ENCODE data around the gene LAMA3.
"Not testable (repeated sequence)": the region's sequence is repeated elsewhere in the genome, so short reads cannot be mapped to it uniquely, and the experiment has no call there.

LAMA3 gene

DNA sequence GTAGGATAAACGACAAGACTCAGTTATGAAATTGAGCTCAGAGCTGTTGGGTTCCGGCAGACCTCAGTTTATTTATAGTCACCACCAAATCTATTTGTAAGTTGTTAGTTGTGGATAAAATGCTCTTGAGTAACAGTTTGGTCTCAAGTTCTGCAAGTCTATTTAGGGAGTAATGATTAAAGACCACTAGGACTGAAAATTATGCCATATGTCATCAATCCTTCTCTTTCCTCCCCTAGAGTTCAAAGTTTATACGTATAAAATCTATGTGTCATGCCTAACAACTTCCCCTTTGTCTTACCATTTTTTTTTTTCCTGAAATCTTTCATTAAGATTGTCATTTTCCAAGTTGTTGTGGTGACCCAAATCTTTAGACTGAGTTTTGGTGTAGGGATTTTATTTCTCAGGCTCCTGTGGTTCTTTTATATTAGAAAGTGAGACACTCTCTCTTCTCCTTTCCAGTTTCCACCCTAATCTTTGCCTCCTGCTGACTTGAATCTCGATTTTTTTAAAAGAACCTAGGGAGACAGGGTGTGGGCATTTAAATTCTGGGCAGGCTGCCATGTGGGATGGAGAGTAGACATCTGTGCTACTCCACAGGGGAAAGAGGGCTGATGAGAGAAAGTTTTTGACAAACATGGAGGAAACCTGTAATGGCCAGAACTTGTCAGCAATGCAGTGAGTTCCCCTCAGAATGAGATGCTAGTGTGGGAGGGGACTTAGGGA is 51.0 kb downstream of the LAMA3 start:
- Mint-ChIP-seq H3K27ac (no peak overlapping the region), H3K4me1 (ENCODE audit: low read depth) (peaks cover 10% of the 10 kb centered on the region), H3K27me3 (ENCODE audit: low read depth) (peaks cover 78% of the 10 kb centered on the region), H3K36me3 (ENCODE audit: low read depth) (no peaks in the 10 kb centered on the region), H3K4me3 (no peak overlapping the region), H3K9me3 (no peaks in the 10 kb centered on the region)

DNA sequence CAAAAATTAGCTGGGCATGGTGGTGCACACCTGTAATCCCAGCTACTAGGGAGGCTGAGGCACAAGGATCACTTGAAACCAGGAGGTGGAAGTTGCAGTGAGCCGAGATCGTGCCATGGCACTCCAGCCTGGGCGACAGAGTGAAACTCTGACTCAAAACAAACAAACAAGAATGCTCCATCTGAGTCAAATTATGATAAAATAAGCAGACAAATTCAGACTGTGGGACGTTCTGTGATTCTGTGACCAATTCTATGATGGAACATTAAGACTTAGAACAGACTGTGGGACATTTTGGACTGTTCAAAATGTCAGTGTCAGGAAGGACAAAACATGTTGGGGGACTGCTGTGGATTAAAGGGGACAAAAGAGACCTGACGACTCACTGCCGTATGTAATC is 52.7 kb downstream of the LAMA3 start:
- not testable (repeated sequence) for H3K9me3 Mint-ChIP-seq; H3K36me3 Mint-ChIP-seq (ENCODE audit: low read depth); H3K27ac Mint-ChIP-seq; H3K4me3 Mint-ChIP-seq; H3K4me1 Mint-ChIP-seq (ENCODE audit: low read depth)
- H3K27me3 Mint-ChIP-seq (ENCODE audit: low read depth): peaks cover 75% of the 10 kb centered on the region

DNA sequence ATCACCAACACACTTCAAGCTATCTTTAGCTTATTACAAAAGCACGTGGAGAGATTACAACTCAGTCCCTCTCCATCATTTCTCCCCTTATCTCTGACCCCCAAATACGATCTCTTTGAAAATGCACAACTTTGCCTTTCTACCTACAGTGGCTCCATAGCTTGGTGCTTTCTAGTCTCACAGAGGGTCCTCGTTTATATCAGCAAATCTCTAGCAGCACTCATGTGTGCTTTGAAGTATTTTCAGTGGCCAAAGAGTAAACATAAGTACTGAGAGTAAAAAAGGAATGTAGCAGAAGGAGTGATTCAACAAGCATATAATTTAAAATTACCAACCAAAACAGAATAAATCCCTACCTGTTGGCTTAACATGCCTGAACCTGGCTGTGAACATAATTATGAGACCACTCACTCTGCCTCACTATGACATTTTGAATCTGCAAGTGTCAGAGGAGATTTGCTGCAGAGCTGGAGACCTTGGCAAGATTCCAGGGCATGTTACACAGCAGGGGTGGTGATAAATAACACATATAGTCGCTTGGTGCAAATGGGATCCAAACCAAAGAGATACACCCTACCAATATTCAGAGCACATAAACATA is 54.6 kb downstream of the LAMA3 start:
- H3K27ac Mint-ChIP-seq: no peak overlapping the region
- H3K4me1 Mint-ChIP-seq (ENCODE audit: low read depth): no peaks in the 10 kb centered on the region
- H3K36me3 Mint-ChIP-seq (ENCODE audit: low read depth): no peaks in the 10 kb centered on the region
- no peaks in the 10 kb centered on the region for H3K9me3 Mint-ChIP-seq
- no peak overlapping the region for H3K4me3 Mint-ChIP-seq
- H3K27me3 Mint-ChIP-seq (ENCODE audit: low read depth): peaks cover 60% of the 10 kb centered on the region

DNA sequence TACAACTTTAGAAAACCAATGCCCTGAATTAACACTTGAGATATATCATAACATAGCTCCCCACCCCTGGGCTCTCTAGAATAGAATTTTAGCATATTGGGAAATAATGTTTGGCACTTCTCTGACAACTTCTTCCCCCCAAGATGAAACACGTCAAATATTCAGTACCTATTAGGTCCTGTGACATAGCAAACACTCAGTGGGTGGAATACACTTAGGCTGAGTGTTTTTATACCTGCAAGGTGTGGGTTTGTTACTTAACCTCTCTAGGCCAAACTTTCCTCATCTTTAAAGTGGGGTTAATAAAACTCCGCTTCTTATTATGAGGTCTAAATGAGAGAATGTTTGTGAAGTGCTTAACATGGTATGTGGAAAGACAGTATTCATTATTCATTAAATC is 56.1 kb downstream of the LAMA3 start:
- Mint-ChIP-seq H3K27ac (no peak overlapping the region), H3K4me1 (ENCODE audit: low read depth) (no peaks in the 10 kb centered on the region), H3K27me3 (ENCODE audit: low read depth) (peaks cover 60% of the 10 kb centered on the region), H3K4me3 (no peak overlapping the region), H3K36me3 (ENCODE audit: low read depth) (no peaks in the 10 kb centered on the region), H3K9me3 (no peaks in the 10 kb centered on the region)

DNA sequence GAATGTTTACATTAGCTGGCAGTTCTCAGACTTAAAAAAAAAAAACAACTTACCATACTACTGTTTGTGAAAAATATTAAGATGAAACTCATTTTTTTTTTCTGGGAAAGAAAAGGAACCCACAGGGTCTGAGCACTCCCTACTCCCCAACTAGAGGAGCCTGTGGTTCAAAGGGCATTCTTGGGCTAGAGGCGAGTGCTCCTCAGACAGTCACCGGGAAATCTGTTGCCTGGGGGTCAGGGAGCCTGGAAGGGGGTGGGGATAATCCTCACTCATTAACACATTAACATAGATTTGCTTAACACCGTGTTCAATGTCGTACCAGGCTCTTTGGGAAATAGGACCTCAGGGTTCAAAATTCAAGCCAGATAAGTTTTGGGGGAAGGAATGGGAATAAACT is 57.6 kb downstream of the LAMA3 start:
- Mint-ChIP-seq H3K27ac (no peak overlapping the region), H3K9me3 (no peaks in the 10 kb centered on the region), H3K27me3 (ENCODE audit: low read depth) (peaks cover 65% of the 10 kb centered on the region), H3K36me3 (ENCODE audit: low read depth) (no peaks in the 10 kb centered on the region), H3K4me1 (ENCODE audit: low read depth) (no peaks in the 10 kb centered on the region), H3K4me3 (no peak overlapping the region)

- Mint-ChIP-seq H3K4me3 (no peak overlapping the region), H3K9me3 (no peaks in the 10 kb centered on the region), H3K4me1 (ENCODE audit: low read depth) (no peaks in the 10 kb centered on the region), H3K27me3 (ENCODE audit: low read depth) (peaks cover 27% of the 10 kb centered on the region), H3K27ac (no peak overlapping the region), H3K36me3 (ENCODE audit: low read depth) (no peaks in the 10 kb centered on the region)
These were observed 63.1 kb downstream of the LAMA3 start for GRCh38 chr18:23752363-23752762.

DNA sequence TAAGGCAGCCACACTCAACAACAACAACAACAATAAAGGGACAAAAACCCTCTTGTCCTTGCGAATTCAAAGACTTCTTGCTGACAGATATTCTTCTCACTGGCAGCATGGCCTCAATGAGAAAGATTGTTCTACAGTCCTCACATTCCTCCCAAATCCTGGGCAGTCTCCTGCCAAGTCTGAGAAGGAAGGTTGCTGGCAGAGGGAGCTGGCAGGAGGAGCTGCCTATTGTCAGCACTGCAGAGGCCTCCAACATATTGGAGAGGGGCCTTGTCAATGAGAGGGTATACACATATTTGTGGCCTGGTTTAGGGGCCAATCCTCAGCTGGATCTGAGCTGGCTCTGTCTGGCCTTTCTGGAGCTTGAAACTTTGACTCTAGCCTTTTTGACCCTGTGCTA is 63.5 kb downstream of the LAMA3 start:
- Mint-ChIP-seq H3K27me3 (ENCODE audit: low read depth) (peaks cover 23% of the 10 kb centered on the region), H3K27ac (no peak overlapping the region), H3K4me1 (ENCODE audit: low read depth) (no peaks in the 10 kb centered on the region), H3K4me3 (no peak overlapping the region), H3K36me3 (ENCODE audit: low read depth) (no peaks in the 10 kb centered on the region), H3K9me3 (no peaks in the 10 kb centered on the region)

- Mint-ChIP-seq H3K9me3 (no peaks in the 10 kb centered on the region), H3K27ac (no peak overlapping the region), H3K27me3 (ENCODE audit: low read depth) (peaks cover 10% of the 10 kb centered on the region), H3K36me3 (ENCODE audit: low read depth) (no peaks in the 10 kb centered on the region), H3K4me1 (ENCODE audit: low read depth) (no peaks in the 10 kb centered on the region), H3K4me3 (no peak overlapping the region)
These were observed 67.6 kb downstream of the LAMA3 start for GRCh38 chr18:23756590-23757436.

GRCh38 chr18:23757437-23757733 is 68.1 kb downstream of the LAMA3 start:
- Mint-ChIP-seq H3K4me1 (ENCODE audit: low read depth) (no peaks in the 10 kb centered on the region), H3K9me3 (no peaks in the 10 kb centered on the region), H3K27me3 (ENCODE audit: low read depth) (peaks cover 8% of the 10 kb centered on the region), H3K27ac (no peak overlapping the region), H3K36me3 (ENCODE audit: low read depth) (no peaks in the 10 kb centered on the region), H3K4me3 (no peak overlapping the region)

DNA sequence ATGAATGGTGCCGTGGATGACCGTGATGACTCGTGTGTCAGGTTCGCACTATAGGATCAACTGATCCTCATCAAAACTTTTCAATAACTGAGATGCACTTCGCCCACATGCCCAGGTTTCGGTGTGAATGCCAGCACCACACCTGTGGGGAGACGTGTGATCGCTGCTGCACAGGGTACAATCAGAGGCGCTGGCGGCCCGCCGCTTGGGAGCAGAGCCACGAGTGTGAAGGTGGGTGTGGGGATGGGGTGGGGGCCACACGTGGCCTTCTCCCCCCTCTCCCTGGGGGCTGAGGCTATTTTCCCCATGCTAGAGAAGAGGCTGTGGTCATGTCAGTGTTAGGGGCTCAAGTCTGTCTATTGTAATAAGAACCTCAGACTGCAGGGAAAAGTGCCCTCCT is 69.0 kb downstream of the LAMA3 start:
- Mint-ChIP-seq H3K27me3 (ENCODE audit: low read depth) (peaks cover 8% of the 10 kb centered on the region), H3K9me3 (no peaks in the 10 kb centered on the region), H3K27ac (no peak overlapping the region), H3K4me1 (ENCODE audit: low read depth) (no peaks in the 10 kb centered on the region), H3K36me3 (ENCODE audit: low read depth) (no peaks in the 10 kb centered on the region), H3K4me3 (no peak overlapping the region)

- Mint-ChIP-seq H3K4me1 (ENCODE audit: low read depth) (no peaks in the 10 kb centered on the region), H3K27ac (no peak overlapping the region), H3K9me3 (no peaks in the 10 kb centered on the region), H3K27me3 (ENCODE audit: low read depth) (peaks cover 27% of the 10 kb centered on the region), H3K4me3 (no peak overlapping the region), H3K36me3 (ENCODE audit: low read depth) (no peaks in the 10 kb centered on the region)
These were observed 72.7 kb downstream of the LAMA3 start for GRCh38 chr18:23761941-23762340.

DNA sequence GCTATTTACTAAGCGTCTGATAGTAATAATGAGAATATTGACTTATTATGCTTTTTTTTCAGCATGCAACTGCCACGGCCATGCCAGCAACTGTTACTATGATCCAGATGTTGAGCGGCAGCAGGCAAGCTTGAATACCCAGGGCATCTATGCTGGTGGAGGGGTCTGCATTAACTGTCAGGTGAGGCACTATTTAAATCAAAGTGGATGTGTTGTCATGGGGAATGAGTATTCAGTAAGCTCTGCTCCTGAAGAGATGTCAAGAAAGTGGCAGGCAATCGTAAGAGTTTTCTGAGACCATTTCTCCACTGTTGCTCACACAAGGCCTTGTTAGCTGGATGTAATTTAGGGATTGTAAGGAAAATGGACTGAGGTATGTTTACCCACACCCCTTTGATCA is 74.1 kb downstream of the LAMA3 start:
- no peak overlapping the region for H3K4me3 Mint-ChIP-seq
- peaks cover 2% of the 10 kb centered on the region for H3K9me3 Mint-ChIP-seq
- H3K27me3 Mint-ChIP-seq (ENCODE audit: low read depth): peaks cover 35% of the 10 kb centered on the region
- H3K27ac Mint-ChIP-seq: no peak overlapping the region
- no peaks in the 10 kb centered on the region for H3K4me1 Mint-ChIP-seq (ENCODE audit: low read depth)
- no peaks in the 10 kb centered on the region for H3K36me3 Mint-ChIP-seq (ENCODE audit: low read depth)

- Mint-ChIP-seq H3K4me1 (ENCODE audit: low read depth) (no peaks in the 10 kb centered on the region), H3K9me3 (peaks cover 3% of the 10 kb centered on the region), H3K36me3 (ENCODE audit: low read depth) (no peaks in the 10 kb centered on the region), H3K4me3 (no peak overlapping the region), H3K27me3 (ENCODE audit: low read depth) (peaks cover 50% of the 10 kb centered on the region), H3K27ac (no peak overlapping the region)
These were observed 76.7 kb downstream of the LAMA3 start for GRCh38 chr18:23765931-23766330.

GRCh38 chr18:23772327-23773024 is 83.2 kb downstream of the LAMA3 start:
- Mint-ChIP-seq H3K4me3 (no peak overlapping the region), H3K9me3 (peaks cover 3% of the 10 kb centered on the region), H3K36me3 (ENCODE audit: low read depth) (no peaks in the 10 kb centered on the region), H3K27me3 (ENCODE audit: low read depth) (peaks cover 37% of the 10 kb centered on the region), H3K27ac (no peak overlapping the region), H3K4me1 (ENCODE audit: low read depth) (no peaks in the 10 kb centered on the region)

DNA sequence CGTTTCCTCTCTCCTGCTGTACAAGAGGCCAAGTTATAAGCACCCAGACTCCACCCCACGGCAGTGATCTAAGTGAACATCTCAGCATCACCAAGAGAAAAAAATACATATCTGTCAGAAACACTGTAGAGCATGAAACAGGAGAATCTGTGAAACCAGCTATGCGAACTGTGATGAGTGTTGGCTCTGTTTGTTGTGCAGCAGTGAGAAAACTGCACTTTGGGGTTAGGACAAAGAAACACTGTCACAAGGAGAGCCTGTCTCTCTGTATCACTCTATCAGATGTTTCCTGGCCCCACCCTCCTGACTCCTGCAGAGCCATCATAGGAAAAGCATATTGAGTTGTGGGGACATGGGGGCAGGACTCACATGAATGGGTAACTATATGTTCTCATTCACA is 87.1 kb downstream of the LAMA3 start:
- Mint-ChIP-seq H3K36me3 (ENCODE audit: low read depth) (no peaks in the 10 kb centered on the region), H3K4me1 (ENCODE audit: low read depth) (no peaks in the 10 kb centered on the region), H3K27ac (no peak overlapping the region), H3K4me3 (no peak overlapping the region), H3K27me3 (ENCODE audit: low read depth) (peaks cover 14% of the 10 kb centered on the region), H3K9me3 (no peaks in the 10 kb centered on the region)

Data from T-helper 1 cell treated with Interleukin-12 subunit alpha and Interleukin-12 subunit beta and Interleukin-4 antibody, amounts not matched to agents 30 μg/mL and 1 μg/mL, for 36 hours (primary cell).